ENCODE results near the gene DNAH6.

DNA sequence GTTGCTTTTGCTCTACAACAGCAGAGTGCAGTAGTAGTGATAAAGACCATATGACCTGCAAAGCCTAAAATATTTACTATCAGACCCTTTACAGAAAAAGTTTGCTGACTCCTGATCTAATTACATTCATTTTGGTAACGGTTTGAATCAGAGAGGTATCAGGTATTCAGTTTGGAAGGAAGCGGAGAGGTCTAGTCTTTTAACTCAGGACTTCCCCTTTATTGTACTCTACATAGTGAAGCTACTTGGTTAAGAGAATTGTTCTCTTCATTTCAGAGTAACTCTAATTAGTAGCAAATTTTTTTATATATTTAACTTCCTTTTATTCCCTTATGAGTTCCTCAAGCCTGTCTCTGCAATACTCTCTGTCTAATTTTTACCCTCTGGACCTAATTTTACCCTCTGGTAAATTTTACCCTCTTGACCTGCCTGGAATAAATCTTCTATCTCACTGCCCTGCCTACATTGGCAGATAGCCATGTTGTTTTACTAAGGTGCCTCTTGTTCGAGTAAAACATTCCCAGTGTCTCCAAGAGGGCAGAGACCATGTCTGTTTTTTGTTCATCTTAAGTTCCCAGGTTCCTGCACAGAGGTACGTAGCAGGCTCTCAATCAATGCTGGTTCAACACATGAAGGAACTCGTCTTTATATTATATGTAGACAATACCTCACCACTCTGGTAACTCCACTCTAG, 170.6 kb downstream of the DNAH6 start:
- TF ChIP-seq, protein P1, sequence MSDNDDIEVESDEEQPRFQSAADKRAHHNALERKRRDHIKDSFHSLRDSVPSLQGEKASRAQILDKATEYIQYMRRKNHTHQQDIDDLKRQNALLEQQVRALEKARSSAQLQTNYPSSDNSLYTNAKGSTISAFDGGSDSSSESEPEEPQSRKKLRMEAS (IDR thresholded peaks at IDR 0.05; ENCODE audit: low read depth, low read length): no peak
- TF ChIP-seq CTCF (IDR thresholded peaks at IDR 0.05; ENCODE audit: low read depth, low read length) (no peak), MYC (IDR thresholded peaks at IDR 0.05; ENCODE audit: low read depth, low read length) (no peak)

All from NB4 (cell line).